Tibial nerve (tissue), 3 donors: ENCODE measurements around the gene WFS1.

Experiments used
- POLR2A ChIP-seq, 2 donors: fragments of 450-650 bp; IDR thresholded peaks; one replicate each; pipeline ENCODE4 v1.6.1; 2017; ENCODE audit warnings: antibody characterized with exemption in 2 of 2, mild to moderate bottlenecking in 2 of 2, moderate library complexity in 2 of 2
- TF ChIP-seq, protein P1 (sequence below), 5 experiments: fragments of 200-600 bp in 3 of 5; fragments of 450-650 bp in 2 of 5; sonication (generic) in 3 of 5; IDR thresholded peaks; one replicate each; pipeline ENCODE4 v1.5.1; 2016 to 2019; ENCODE audit warnings: antibody characterized with exemption in 5 of 5, mild to moderate bottlenecking in 3 of 5, moderate library complexity in 2 of 5

DNA sequence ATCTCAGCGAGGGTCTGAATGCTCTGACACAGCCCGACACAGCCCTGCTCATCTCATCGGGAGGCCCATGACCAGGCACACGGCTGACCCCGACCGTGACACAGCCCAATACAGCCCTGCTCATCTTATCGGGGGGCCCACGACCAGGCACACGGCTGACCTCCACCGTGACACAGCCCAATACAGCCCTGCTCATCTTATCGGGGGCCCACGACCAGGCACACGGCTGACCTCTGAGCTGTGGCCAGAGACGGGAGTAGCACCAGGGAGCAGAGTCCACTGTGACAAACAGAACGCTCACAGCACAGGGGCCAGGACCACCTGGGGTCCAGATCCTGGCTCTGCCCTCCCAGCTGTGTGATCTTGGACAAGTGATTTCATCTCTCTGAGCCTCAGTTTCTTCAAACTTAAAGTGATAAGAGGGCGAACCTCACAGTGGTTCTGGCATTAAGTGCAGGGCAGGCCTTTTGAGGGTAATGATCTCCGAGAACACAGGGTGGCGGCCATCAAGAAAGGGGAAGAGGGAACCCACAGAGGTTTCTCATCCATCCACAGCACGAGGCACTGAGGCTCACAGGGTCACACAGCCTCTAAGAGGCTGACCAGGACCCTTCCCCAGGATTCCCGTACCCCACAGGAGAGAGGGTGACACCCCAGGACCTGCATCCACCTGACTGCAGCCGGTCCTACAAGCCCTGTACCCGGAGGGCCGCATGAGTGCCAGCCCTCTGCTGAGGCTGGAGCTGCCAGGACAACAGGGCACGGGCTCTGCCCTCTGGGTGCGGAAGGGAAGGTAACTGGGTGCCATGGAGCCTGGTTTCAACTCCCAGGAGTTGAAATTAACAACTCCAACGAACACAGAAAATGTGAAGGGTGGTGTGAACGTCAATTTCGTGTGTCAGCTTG lies 60.1 kb downstream of the WFS1 start:
- no peak for TF ChIP-seq POLR2A (IDR thresholded peaks at IDR 0.05)
- TF ChIP-seq, protein P1, sequence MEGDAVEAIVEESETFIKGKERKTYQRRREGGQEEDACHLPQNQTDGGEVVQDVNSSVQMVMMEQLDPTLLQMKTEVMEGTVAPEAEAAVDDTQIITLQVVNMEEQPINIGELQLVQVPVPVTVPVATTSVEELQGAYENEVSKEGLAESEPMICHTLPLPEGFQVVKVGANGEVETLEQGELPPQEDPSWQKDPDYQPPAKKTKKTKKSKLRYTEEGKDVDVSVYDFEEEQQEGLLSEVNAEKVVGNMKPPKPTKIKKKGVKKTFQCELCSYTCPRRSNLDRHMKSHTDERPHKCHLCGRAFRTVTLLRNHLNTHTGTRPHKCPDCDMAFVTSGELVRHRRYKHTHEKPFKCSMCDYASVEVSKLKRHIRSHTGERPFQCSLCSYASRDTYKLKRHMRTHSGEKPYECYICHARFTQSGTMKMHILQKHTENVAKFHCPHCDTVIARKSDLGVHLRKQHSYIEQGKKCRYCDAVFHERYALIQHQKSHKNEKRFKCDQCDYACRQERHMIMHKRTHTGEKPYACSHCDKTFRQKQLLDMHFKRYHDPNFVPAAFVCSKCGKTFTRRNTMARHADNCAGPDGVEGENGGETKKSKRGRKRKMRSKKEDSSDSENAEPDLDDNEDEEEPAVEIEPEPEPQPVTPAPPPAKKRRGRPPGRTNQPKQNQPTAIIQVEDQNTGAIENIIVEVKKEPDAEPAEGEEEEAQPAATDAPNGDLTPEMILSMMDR (IDR thresholded peaks at IDR 0.05) = no peak
